Inflammatory macrophage treated with lipopolysaccharide for 4 hours (primary cell): Measurements from ENCODE around the gene OR52N2.

Experiments used
- DNase-seq: peaks from one replicate; pipeline ENCODE4 v3.0.0-alpha.2; 2020

OR52N2 gene

DNA sequence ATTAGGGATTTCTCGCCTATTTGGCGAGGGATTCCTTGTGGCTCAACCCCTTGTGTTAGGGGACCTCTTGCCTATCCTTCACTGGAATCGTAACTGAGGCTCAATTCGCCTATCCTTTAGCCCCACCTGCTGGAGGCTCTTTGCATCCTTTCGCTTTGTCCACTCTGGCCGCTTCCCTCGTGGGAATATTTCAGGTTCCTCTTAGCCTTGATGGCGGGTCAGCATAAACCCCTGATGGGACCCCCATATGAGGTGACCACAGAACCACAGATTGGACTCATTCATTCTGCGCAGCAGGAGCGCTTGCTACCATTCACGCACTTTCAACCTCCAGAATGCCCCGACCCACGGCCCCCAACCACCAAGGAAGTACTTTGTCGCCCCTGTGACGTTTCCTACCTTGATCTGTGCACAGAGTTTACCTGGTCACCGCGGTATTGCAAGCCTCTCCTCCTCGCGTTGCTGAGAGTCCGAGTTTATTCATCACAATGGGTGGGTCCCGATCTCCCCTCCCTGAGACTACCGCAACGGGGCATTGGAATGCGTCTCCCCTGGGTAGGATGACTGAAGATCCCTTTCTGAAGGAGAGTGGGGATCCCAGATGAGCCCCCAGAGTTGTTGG lies at the start of gene OR52N2:
Gene OR52N2 (plus strand): TSS at position 425 of the 622 bp plus-strand sequence. CDS start 11,412 bp downstream, outside the sequence.
- DNase-seq, result peak; percentile 76

GRCh38 chr11:5767056-5767455 lies 41.7 kb upstream of the OR52N2 start:
- DNase-seq, result no peak

DNA sequence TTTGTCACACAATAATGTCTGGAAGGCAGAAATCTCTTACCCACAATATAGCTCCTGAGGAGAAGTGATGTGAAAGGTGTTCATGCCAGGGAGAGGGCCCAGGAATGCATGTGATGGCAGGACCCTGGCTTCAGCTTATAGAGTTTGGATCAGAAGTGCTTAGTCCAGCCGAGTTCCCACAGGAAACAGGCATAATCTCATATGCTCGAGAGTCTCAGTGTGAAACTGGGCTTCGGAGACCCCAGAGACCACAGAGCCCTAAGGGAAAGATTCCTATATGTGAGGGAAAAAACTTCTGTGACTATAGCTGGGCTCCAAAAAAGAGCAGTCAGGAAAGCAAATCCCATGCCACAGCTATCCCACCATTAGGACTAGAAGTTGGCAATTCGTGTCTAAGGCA lies 25.5 kb upstream of the OR52N2 start, which contains the start of gene OR52N5:
Gene OR52N5 (minus strand): TSS at position 101 of the 400 bp plus-strand sequence. CDS start 4,721 bp downstream, outside the sequence.
- no peak for DNase-seq

DNA sequence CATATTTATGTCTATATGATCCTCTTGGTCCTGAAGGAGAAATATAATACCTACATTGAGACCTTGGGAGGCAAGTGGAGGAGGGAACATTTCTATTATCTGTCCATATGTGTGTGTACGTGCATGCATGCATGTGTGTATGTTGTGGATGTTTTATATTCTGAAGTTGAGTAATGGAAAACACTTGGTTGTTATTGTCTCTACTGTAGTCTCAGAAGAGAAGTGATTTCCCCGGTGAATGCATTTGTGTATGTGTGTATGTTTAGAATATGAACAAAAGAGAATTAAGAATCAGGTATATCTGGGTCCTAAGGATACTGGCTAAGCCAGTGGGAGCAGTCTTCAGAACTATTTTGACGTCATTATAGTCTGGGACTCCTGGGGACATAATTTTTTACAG lies 17.6 kb upstream of the OR52N2 start, which contains the start of gene OR52N1:
Gene OR52N1 (minus strand): TSS at position 101 of the 400 bp plus-strand sequence. CDS start 2,449 bp downstream, outside the sequence.
- DNase-seq, result no peak

- no peak for DNase-seq
Observed at GRCh38 chr11:5796541-5796940, 12.2 kb upstream of the OR52N2 start.

DNA sequence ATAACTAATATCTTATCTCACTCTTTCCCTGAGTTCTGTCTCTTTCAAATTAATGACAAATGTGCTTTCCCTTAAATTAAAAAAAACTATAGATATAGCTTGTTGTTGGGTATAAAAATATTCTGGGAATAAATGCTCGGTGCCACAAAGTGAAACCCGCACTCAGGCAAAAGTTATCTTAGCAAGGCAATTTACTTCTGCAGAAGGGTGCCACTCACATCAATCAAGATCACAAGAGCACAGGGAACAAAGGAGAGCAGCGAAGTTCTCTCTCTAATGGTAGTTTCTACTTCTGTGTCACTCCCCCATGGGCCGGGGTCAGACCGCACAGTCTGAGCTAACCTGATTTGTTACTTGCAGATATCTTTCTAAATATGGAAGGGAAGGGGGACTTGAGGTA lies 4.7 kb upstream of the OR52N2 start:
- DNase-seq, result no peak

DNA sequence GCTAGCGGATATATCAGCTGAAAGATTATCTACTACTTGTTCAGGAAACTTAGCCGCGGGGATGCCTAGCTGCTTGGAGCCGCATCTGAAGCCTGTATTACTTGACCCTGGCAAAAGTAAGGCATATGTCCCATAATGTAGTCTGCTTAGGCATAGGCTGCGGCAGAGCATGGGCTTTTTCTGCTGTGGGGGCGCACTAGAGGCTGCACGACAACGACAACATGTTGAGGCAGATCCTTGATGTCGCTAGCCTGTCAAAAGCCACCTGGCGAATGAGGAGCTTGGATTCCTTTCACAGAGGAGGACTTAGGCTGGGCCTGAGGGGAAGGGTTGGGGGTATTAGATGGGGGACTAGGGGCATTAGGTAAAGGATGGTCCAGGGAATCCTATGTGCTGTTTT lies 1.1 kb upstream of the OR52N2 start:
- DNase-seq, result no peak

DNA sequence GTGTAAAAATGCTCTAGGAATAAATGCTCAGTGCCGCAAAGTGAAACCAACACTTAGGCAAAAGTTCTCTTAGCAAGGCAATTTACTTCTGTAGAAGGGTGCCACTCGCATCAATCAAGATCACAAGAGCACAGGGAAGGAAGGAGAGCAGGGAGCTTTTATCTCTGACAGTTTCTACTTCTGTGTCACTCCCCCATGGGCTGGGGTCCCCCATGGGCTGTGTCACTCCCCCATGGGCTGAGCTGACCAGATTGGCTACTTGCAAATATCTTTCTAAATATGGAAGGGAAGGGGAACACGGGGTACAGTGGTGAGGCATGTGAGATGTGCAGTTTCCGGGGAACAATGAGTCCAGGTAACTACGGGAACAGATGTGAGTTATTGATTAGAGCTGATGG lies 397 bp downstream of the OR52N2 start:
- DNase-seq, result peak; percentile 29

DNA sequence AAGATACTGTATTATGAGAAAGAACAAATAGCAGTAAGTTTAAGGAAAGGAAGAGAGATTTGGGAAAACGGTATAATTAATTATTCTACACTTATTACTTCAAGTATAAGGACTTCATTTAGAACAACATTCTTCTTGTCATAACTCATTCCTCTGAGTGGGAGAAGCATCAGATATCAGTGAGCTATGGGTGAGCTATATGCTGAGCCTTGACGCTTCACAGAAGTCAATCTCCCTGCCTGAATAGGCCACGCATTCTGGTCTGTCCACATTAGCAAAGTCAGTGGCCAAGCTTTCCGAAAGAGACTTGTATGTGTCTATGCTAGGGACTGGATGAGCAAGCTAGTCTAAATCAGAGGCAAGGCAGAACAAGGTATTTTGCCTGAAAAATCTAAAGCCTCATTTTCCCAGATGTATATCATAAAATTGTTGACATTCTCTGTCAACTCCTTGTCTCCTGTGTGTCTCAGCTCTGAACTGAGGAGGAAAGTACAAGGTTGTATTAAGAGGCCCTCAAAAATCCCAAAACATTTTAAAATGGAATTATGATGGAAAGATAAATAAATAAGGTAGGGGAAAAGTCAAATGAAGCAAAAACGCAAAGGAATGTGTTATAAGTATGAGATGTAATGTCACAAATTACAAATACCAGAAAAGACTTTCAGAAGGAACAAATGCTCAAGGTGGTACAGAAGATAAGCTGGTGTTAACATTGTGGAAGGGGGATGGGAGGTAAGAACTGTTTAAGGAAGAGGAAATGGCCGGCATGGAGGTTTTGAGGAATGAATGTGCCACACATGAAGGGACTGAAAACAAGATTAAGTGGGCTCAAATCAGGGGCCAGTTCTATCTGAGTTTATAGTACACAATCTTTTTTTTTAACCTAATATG lies 1.4 kb downstream of the OR52N2 start:
- no peak for DNase-seq

DNA sequence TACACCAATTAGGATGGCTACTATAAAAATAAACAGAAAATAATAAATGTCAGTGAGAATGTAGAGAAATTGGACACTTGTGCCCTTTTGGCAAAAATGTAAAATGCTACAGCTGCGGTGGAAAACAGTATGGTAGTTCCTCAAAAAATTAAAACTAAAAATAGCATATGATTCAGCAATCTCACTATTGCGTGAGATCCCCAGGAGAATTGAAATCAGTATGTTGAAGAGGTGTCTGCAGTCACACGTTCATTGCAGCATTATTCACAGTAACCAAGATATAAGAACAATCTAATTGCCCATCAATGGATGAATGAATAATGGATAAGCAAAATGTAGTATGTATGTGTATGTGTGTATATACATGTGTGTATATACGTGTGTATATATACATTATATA lies 6.8 kb downstream of the OR52N2 start:
- DNase-seq, result peak; percentile 82

GRCh38 chr11:5818245-5818886 lies 9.6 kb downstream of the OR52N2 start:
- peak; percentile 32 for DNase-seq

- DNase-seq, result no peak
Observed at GRCh38 chr11:5831196-5831829, 22.6 kb downstream of the OR52N2 start.

DNA sequence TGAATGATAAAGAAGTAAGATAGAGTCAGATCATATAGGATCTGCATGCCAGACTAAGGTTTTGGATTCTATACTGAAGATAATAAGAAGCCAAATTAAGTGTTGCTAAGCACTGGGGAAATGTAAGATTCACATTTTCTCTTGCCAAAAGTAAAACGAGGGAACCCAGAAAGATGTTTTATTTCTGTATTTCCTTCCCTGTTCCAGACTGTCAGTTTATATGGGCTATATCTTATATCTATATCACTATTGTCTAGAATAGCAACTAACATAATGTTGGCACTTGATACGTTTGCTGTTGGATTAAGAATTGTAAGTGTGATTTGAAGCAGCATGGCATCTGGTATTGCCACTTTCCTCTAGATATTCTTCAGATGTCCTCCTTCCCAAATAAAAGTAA lies 24.7 kb downstream of the OR52N2 start:
- DNase-seq, result no peak

GRCh38 chr11:5837695-5838094 lies 29.0 kb downstream of the OR52N2 start:
- DNase-seq, result no peak

- DNase-seq, result no peak
Observed at GRCh38 chr11:5841797-5842196, 33.1 kb downstream of the OR52N2 start, which contains the start of gene OR52E6. Gene OR52E6, minus strand, starts transcription at chr11:5841897. Its CDS starts 0 bp downstream, at chr11:5841897.

DNA sequence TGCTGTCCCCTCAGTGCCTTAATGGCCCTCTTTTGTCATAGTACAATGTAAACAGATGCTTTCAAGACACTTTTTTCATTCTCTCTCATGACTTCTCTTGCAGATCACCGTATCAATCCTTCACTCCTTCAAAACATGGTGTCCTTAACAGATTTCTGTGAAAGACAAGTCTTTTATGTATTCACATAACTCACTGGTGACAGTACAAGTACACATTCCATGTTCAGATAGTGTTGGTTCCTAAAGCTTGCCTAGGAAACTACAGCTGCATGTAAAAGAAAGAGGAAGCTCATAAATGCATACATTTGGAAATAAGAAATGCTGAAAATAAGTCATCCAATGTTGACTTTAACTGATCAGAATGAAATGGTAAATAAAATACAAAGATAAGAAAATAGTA lies 38.0 kb downstream of the OR52N2 start:
- no peak for DNase-seq

- no peak for DNase-seq
Observed at GRCh38 chr11:5847711-5848110, 39.0 kb downstream of the OR52N2 start.

DNA sequence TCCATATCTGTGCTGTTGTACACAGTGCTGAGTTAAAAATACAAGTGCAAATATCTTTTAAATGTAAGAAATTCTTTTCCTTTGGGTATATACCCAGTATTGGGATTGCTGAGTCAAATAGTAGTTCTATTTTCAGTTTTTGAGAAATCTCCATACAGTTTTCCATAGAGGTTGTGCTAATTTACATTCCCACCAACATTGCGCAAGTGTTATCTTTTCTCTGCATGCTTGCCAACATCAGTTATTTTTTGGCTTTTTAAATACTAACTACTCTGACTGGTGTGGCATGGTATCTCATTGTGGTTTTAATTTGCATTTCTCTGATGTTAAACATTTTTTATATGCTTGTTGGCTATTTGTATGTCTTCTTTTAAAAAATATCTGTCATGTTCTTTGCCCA lies 42.3 kb downstream of the OR52N2 start:
- DNase-seq, result no peak

DNA sequence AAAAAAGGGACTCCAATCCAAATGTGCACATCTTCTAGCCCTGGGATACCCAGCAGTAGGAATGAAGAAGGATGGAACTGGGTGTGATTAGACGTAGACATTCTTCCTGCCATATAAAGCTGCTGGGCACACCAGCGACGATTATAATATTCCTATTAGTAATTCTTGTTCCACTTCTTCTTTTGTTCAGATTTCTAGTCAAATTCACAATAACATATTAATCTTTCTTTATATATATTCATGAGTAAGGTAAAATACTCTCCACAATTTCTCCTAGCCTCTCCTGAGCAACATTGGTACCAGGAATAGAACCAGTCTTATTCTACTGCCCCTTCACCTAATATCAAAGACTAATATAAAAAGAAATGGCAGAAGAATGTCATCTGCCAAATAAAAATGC lies 48.9 kb downstream of the OR52N2 start, which contains the start of gene OR52E8:
Gene OR52E8 (minus strand): TSS at position 101 of the 400 bp plus-strand sequence. CDS start 0 bp downstream, at position 101.
- DNase-seq, result no peak

- DNase-seq, result no peak
Observed at GRCh38 chr11:5865826-5866225, 57.1 kb downstream of the OR52N2 start.
